SK-N-DZ (cell line): ENCODE results near the gene WDR35.
A peak's percentile ranks its signal among the peaks of the same experiment; 100 is the strongest.

Source experiments
- DNase-seq: peaks from one replicate; pipeline ENCODE4 v3.0.0-alpha.2; 2015; ENCODE audit warnings: low spot score

WDR35 gene

DNA sequence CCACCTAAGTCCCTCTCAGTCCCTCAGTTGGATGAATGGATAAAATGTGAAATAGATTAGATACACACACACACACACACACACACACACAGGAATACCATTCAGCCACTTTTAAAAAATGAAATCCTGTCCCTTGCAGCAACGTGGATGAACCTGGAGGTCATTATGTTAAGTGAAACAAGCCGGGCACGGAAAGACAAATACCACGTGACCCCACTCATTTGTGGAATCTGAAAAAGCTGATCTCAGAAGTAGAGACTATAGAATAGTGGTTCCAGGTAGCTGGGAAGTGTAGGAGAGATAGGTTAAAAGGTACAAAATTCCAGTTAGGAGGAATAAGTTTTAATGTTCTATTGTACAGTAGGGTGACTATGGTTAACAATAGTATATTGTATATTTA lies 119.1 kb downstream of the WDR35 start:
- no peak for DNase-seq

DNA sequence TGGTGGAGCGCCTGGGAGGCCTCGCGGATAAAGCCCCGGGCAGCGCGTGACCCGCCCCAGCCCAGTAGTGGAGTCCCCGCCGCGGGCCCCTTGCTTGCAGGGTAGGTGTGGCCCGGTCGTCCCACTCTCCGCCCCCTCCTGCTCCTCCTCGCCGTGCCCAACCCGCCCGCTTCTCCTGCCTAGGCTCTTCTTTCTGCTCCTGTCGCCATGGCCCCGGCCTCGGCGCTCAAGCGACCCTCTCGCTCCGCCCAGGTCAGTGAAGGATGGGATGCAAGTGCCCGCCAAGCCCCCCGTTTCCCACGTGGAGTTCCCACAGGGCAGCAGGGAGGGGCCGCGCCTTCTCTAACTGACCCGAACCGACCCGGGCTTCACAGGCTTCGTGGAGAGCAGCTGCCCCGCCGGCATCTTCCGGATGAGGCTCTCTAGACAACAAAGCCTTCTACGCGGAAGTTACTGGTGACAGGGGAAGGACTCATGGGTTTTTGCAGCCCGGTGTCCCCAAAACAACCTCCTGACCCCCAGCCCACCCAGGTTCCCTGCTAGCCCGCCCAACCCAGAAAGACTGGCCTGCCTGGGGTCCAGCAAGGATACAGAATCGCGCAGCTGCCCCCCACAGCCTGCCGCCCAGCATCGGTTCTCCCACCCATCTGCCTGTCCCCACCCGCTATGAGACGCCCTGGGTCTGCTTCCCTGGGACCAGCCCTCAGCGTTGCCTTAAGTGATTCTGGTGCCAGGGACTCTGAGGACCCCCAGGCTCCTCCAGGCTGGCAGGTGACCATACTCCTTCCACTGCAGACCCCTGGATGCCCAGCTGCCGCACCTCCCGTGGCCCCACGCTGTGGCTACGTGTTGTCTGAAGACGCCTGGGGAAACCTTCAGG lies 121.0 kb downstream of the WDR35 start:
- no peak for DNase-seq

DNA sequence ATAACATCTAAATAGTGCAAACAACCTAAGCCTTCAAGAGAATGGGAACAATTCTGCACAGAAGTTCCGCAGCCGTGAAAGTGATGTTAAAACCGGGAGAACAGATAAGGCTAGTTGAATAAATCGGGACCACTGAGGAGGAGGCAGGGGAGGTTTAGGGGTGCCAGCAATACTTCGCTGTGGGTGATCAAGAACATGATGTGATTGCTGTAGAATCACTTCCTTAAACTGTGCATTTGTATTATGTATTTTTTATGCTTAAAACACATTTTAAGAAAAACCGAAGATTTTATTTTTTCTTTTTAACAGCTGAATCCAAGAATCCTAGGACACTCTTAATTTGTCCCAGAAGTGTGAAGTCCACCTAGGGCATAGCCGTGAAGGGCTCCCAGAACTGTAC lies 121.7 kb downstream of the WDR35 start:
- no peak for DNase-seq

- DNase-seq = no peak
Measured at GRCh38 chr2:19866771-19867170, 123.1 kb downstream of the WDR35 start.

GRCh38 chr2:19865151-19865550 lies 124.8 kb downstream of the WDR35 start:
- DNase-seq = no peak

DNA sequence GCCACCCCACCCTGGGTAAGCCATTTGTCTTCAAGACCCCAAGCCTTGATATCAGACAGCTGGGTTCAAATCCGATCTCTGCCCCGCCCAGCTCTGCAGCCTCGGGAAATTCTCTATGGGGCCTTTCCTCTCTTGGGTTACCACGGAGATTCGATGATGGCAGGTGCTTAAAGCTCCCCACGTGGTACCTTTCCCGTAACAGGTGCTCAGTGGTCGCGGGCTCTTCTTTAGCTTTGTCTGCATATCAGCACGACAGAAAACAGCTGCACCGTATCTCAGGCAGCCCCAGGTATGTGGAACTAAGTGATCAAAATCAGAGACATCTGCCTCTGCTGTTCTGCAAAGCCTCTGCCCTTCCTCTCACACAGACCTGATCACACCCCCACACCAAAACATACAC lies 125.5 kb downstream of the WDR35 start:
- no peak for DNase-seq

DNA sequence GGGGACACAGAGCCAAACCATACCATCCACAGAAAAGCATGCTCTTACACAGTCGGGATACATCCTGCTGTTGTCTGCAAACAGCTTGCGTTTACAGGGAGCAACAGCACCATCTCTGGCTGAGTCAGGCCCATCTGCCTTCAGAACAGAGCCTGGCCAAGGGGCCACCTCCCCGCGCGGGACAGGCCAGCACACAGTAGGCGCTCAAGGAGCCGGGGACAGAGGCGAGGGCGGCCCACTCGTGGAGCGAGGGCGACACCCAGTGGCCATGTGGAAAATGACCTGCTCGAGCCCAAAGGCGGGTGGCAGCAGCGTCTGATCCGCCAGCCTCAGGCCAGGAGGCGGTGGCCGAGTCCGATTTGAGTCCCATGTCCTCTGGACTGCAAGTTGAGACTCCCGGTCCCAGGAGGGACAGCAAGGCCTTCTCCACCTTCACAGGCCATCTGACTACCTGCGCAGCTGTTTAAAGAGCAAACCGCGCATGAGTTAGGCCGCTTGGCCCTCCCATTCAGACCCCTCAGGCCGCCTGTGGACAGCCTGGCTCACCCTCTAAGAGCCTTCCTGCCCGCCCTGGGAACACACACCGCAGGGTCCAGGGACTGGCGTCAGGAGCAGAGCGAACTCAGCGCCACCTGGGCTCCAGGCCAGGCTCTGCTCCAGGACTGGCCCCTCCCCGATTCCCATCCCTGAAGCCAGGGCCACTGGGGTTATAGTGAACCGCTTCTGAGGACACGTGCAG lies 126.4 kb downstream of the WDR35 start:
- peak; percentile 47 for DNase-seq

DNA sequence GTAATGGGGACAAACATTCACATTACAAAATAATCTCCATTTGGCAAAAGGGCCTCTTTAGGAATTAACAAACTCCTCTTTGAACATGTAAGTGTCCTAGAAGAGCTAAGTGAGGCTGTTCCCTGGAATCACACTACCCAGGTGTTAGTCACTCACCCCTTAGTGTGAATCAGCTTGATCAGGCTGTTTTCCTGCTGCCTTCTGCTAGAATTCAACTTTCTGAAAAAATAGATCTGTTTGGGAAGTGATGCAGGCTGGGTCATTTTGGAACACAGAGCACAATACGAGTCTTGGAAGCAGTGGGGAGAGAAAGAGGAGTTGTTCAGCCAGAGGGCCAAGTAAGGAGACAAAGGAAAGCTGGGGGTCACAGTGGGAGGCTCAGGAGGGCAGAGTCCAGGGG lies 128.1 kb downstream of the WDR35 start:
- DNase-seq = no peak
